Prostate gland (tissue), 2 donors: ENCODE results near the gene CPT1B.

Experiments
- CTCF ChIP-seq, 4 experiments: fragments of 200-600 bp in 2 of 4; fragments of 450-650 bp in 2 of 4; sonication (generic) in 2 of 4; IDR thresholded peaks; 1 replicate in 3 of 4; 2 replicates in 1 of 4; pipeline ENCODE4 v1.5.1; 2016 to 2019; ENCODE audit warnings: antibody characterized with exemption in 4 of 4, mild to moderate bottlenecking in 2 of 4, moderate library complexity in 2 of 4
- POLR2A ChIP-seq: fragments of 450-650 bp; IDR thresholded peaks from one replicate; pipeline ENCODE4 v1.6.1; 2016; ENCODE audit warnings: antibody characterized with exemption, mild to moderate bottlenecking
- POLR2AphosphoS5 ChIP-seq: sonication (generic); formaldehyde crosslinking; IDR thresholded peaks from one replicate; pipeline ENCODE4 v1.6.1; 2017; ENCODE audit warnings: antibody characterized with exemption

- no peak for TF ChIP-seq CTCF (IDR thresholded peaks at IDR 0.05)
- TF ChIP-seq POLR2AphosphoS5: no peak
- no peak for TF ChIP-seq POLR2A
Measured at GRCh38 chr22:50574383-50574755, 3.9 kb downstream of the CPT1B start.
